ENCODE data around the gene PDE1C.

DNA sequence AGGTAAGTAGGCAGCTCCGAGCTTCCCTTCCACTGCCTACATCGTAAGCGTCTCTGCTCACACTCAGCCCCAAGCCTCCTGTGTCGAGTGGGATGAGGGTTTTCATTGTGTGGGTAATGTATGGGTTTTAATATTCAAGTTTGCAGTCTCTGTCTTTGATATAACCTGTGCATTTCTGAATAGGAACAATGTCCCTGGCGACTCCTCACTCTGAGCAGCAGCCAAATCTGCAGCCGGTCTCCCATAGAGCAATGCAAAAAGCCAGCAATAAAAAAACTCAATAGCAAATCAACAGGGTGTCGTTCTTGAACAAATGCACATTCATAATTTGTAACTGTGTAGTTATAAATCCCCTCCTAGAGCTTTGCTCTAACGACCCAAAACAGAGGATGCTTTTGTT, 349.8 kb downstream of the PDE1C start:
- TF ChIP-seq POLR2AphosphoS5 (IDR thresholded peaks at IDR 0.05; ENCODE audit: low read depth, low read length): no peak
- TF ChIP-seq SIN3A (IDR thresholded peaks at IDR 0.05; ENCODE audit: borderline replicate concordance, insufficient read depth, low read length): no peak
